ENCODE data around the gene PRKG1.
"Not testable (repeated sequence)": the region's sequence is repeated elsewhere in the genome, so short reads cannot be mapped to it uniquely, and the experiment has no call there.

The PRKG1 gene

GRCh38 chr10:51656503-51656902, 582.2 kb downstream of the PRKG1 start:
- DNase-seq (ENCODE audit: low spot score) = no peak

DNA sequence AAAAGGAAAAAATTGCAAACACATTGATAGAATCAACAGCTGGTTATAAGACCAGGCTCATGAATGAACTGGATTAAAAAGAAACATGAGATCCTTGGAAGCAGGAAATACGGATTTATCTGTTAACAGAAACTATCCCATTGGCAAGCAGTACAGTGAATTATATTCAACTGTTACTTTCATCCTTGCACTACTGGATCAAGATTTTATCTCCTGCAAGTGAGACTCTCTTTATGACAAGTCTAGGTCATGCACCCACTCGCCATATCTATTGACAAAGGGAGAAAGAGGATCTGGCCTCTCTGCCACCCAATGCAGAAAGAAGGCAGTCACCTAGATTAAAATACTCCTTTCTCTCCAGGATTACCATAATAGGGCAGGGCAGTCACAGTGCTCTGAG, 583.7 kb downstream of the PRKG1 start:
- DNase-seq (ENCODE audit: low spot score) = no peak

DNA sequence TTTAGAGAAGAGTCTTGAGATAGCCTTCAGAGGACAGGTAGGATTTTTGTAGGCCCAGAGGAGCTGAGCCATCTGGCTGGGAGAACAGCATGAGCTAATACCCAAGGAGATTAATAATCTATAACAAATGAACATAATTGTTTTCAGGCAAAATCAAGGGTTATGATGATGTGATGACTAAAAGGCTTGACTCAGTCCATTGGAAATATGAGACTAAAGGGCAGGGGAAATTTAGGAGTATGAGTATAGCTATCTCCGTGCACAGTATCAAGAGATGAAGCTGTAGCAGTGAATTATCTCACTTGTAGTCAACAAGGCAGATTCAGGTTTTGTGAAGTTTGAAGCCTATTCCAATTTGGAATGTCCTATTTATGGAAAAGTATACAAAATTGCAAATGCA, 585.1 kb downstream of the PRKG1 start:
- no peak for DNase-seq (ENCODE audit: low spot score)

- no peak for DNase-seq (ENCODE audit: low spot score)
These were observed 588.8 kb downstream of the PRKG1 start for GRCh38 chr10:51663086-51663485.

- no peak for DNase-seq (ENCODE audit: low spot score)
These were observed 592.2 kb downstream of the PRKG1 start for GRCh38 chr10:51666456-51666855.

DNA sequence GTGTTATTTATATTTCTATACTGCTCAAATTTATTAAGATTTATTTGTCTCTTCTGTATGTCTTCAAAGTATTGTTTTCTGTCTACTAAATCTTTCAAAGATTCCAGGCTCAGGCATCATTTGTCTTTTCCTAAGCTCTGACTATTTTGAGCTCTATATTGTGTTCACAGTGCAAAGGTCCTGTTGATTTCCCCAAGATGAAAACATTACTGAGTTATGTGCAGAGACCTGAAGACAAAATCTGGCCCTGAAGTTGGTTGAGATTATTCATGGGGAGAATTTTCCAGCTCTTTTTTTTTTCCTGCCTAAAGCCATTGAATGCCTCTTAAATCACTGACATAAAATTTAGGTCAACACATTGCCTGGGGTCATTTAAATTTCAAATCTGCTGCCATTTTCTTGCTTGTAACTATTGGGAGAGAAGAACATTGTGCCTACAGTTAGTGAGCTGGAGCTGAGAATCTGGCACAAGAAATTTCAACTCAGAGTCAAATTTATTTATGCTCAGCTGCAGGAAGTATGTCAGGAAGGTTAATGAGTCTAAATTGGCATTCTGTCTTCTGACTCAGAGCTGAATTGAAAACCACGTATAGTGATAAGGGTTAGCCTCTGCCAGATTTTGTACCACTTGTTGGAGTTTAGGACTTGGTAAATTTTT, 593.5 kb downstream of the PRKG1 start:
- peak; percentile 14 for DNase-seq (ENCODE audit: low spot score)

DNA sequence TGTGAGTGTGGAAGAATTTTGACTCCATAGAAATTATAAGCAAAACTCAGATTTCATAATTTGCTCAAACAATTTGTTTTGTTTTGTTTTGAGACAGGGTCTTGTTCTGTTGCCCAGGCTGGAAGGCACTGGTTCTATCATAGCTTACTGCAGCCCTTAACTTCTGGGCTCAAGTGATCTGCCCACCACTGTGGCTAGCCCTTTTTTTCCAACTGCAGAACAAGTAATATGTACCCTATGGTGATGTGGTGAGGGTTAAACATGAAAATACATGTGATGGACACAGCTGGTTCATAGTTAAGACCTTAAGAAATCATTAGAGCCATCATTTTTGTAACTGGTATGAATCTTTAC, 594.0 kb downstream of the PRKG1 start:
- no peak for DNase-seq (ENCODE audit: low spot score)

DNA sequence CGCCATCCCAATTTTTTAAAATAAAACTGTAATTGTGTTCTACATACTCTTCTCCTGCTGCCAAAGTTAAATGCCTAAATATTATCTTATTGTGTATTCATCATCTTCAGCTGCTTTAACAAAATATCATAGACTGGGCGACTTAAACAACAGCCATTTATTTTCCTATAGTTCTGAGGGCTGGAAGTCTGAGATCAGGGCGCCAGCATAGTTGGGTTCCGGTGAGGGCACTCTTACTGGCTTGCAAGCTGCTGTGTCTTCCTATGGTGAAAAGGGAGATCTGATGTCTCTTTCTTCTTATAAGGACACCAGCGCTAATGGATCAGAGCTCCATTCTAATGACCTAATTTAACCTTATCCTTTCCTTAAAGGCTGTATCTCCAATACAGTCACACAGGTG, 594.8 kb downstream of the PRKG1 start:
- DNase-seq (ENCODE audit: low spot score) = no peak

DNA sequence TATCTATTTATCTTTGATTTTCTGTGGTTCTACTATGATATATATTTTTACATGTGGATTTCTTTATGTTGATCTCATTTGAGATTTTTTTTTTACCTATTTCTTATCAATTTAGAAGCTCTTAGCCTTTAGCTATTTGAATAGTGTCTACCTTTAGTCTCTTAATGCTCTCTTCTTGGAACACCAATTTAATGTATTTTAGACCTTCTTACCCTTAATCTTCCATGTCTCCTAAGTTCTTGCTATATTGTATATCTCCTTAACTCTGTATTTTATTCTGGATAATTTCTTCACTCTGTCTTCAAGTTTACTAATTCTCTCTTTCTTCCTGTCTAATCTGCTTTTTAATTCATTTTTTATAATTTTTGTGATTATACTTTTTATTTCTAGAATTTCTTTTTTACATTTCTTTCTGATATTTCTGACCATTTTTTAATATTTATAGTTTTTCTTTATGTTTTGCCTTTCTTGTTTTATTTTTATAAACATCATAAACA, 597.8 kb downstream of the PRKG1 start:
- DNase-seq (ENCODE audit: low spot score) = no peak

DNA sequence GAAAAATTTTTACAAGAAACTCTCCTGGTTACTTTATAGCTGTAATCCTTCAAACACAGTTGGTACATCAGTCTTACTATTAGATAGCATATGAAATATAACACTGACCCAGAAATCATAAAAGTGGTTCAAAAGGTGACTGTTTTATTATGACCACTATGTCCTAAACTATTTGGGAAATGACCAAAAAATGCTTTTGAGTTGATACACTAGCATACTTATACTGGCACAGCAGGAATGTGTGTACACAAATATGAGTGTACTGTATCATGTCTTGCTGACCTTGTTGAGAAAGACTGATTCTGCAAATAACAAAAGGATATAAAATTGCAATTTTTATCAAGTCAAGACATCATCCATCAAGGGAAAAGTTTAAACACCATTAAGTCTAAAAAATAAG, 600.8 kb downstream of the PRKG1 start:
- no peak for DNase-seq (ENCODE audit: low spot score)

DNA sequence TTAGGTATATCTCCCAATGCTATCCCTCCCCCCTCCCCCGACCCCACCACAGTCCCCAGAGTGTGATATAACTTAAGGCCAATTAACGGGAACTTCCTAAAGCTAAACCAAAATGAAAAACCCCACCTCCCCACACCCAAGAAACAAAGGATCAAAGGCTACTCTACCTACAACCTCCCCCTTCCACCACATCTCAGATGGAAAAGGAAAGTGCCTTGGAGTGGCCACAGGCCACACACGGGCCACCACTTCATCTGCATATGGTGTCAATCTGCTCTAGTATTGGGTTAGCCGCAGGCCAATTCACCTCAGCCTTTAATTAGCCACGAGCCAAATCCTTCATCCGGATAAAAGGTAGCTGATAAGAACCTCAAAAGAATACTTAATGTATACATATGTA, 605.6 kb downstream of the PRKG1 start:
- no peak for DNase-seq (ENCODE audit: low spot score)

DNA sequence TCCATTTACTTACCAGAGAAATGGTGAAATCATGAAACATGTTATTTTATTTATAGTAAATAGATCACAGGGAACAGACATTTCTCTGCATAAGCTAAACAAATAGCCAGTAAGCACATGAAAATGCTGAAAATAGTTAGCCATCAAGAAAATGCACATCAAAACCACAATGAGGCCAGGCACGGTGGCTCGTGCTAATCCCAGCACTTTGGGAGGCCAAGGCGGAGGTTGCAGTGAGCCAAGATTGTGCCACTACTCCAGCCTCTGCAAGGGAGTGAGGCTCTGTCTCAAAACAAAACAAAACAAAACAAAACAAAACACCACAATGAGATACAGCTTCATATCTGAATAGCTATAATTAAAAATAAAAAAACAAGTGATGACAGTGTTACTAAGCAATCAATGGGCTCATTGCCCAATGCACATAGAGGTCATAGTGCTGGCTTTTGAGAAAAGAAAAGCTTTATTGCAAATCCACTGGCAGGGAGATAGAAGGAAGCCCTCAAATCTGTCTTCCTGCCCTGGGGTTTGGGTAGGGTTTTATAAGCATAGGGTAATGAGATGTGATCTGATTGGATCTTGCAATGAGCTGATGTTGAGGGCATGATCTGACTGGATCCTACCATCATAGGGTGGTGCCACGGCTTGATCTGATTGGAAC, 608.9 kb downstream of the PRKG1 start:
- DNase-seq (ENCODE audit: low spot score) = no peak

- no peak for DNase-seq (ENCODE audit: low spot score)
These were observed 611.5 kb downstream of the PRKG1 start for GRCh38 chr10:51685768-51686167.

- no peak for DNase-seq (ENCODE audit: low spot score)
These were observed 613.0 kb downstream of the PRKG1 start for GRCh38 chr10:51687296-51687695.

- not testable (repeated sequence) for DNase-seq (ENCODE audit: low spot score)
These were observed 614.5 kb downstream of the PRKG1 start for GRCh38 chr10:51688826-51689225.

DNA sequence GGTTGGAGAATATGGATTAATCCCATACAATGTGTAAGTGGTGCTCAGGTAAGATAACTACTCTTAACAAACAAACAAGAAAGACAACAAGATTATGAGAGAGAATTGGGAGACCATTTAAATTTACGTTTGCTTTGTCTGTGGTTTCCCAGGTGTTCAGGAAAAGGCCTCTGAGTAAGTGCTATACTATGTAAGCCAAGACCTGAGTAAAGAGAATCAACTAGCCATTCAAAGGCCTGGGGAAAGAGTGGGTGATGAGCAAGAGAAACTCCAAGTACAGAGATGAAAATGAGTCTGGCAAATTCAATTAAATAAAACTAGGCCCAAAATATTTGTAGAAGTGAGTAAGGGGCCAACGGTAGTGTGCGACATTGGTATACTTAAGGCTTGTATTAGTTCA, 615.2 kb downstream of the PRKG1 start:
- no peak for DNase-seq (ENCODE audit: low spot score)

GRCh38 chr10:51691135-51691534, 616.8 kb downstream of the PRKG1 start:
- no peak for DNase-seq (ENCODE audit: low spot score)

GRCh38 chr10:51694086-51694768, 619.9 kb downstream of the PRKG1 start:
- DNase-seq (ENCODE audit: low spot score) = no peak

- no peak for DNase-seq (ENCODE audit: low spot score)
These were observed 622.0 kb downstream of the PRKG1 start for GRCh38 chr10:51696251-51696650.

- DNase-seq (ENCODE audit: low spot score) = no peak
These were observed 624.3 kb downstream of the PRKG1 start for GRCh38 chr10:51698473-51699063.

DNA sequence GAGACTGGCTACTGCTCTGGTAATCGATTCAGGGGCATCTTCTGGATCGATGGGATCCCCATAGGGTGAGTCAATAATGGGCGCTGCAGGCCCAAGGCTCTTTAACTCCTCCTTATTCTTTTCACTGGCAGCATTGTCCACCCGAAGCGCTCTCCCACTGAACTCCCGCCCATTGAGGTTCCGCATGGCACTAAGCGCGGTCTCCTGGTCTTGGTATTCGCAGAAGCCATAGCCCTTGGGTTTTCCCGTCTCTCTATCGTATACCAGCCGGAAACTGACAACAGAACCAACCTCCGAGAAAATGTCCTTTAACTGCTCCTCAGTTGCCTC, 624.8 kb downstream of the PRKG1 start:
- DNase-seq (ENCODE audit: low spot score) = no peak

DNA sequence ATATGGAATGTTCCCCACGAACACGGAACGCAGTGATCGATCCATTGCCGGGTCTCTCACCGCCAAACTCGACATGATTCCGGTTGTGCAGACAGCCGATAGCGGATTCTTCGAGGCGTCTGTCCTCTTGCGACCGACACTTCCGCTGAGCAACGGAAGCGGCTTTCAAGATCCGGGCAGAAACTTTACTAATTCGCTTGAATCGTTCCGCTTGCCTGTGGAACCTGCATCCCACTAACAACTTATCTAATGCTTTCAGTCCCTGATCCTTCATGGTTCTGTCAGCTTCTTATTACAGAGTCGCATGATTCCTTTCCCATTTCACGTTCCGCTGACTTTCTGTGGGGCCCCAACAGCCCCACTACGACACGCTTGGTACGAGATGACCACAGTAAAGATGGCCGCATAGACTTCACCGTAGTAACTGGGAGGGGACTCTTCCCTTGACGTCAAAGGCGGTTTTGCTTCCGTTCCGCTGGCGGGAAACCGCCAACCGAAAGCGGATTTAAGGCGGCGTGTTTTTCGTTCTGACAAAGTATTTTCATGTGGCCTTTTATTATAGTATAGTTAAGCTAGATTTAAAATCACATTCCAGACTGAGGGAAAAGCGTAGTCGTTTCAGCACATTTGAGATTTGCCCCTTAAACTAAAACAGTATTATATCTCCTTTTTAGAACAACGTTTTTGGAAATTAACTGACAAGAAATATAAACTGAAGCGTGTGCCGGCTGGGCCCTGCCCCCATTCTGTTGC, 625.4 kb downstream of the PRKG1 start, which contains the start of gene CSTF2T:
Gene CSTF2T (minus strand): TSS at position 121 of the 753 bp plus-strand sequence. CDS start 46 bp downstream, at position 75.
- DNase-seq (ENCODE audit: low spot score) = peak; percentile 95
